OCI-M1 (cell line): ENCODE data around the gene APP.

Experiments
- DNase-seq: peaks from one replicate; lab custom pipeline; 2025; lab: John Stamatoyannopoulos, UW

APP gene

DNA sequence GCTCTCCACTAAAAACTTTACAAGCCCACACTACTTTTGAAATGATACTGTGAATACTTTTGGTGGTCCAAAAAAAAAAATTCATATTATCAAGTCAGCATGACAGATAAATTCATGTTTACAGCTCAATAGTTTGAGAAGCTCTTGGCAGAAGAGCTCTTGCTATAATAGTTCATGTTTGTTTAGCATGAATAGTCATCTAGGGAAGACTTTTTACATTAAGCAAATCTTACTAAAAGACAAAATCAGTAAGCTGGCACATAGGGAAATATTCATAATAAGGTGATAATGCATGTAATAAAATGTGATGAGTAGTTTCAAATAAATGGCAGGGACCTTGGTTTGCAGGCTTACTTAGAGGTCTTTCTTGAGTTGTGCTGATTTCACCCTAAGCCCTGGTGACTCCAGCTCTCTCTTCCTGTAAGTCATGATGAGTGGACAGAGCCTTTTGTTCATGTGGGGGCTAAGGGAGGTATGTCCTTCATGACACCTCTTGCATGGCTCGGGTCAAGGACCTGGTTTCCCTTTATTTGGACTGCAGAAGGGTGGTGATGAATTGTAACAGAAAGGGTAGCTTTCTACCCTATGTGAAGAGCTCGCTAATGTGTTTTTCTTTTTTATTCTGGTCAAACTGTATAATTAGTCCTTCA lies 269.1 kb downstream of the APP start:
- no peak for DNase-seq

DNA sequence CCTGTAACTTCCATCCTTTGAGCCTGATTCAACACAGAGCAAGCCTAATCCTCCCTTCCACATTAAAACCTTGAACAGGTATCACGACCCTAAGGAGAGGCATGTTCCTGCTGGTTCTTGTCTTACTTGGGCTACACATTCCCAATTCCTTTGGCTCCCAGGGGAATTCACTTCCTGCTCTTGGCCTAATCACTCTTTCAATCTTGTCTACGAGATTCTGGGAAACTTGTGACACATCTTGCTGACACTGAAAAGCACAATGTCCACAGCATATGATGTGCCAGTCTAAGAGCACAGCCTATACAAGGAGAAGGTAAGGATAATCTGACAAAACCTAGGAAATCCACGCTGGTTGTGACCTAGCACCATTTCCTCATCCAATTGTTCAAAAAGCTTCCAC lies 271.9 kb downstream of the APP start:
- DNase-seq: no peak

DNA sequence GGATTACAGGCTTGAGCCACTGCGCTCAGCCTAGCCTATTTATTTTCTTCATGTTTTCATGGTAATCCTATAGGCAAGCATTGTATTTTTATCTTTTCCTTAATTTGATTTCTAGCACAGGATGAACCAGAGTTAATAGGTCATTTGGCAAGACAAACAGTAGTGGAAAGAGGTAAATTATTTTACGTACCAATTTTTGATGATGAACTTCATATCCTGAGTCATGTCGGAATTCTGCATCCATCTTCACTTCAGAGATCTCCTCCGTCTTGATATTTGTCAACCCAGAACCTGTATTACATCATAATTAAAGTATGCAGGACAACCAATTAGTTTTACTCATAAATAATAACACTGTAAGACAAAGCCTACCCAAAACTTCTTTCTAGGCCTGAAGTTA lies 273.2 kb downstream of the APP start:
- DNase-seq: no peak

DNA sequence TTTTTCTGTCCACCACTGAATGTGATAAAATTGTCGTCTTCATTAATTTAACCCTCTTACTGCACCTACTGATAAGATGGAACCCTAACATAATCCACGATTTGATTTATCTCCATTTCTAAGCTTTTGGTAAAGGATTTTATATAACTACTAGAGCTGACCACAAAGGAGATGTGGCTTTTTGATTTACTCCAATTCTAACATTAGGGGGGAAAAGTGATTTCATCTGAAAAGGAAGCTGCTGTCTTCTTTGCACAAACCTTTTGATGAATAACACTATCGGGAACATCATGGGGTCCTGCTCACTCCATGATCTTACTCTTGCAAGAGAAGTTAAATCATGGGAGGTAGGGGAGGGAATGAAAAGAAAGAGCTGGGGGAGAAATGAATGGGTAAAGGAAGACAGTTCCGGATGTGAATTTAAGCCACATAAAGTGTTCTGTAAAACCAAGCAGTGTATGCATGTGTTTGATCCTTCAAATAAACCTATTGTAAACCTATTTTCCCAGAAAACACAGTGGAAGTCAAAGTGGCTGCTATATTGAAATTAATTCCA lies 274.0 kb downstream of the APP start:
- no peak for DNase-seq

DNA sequence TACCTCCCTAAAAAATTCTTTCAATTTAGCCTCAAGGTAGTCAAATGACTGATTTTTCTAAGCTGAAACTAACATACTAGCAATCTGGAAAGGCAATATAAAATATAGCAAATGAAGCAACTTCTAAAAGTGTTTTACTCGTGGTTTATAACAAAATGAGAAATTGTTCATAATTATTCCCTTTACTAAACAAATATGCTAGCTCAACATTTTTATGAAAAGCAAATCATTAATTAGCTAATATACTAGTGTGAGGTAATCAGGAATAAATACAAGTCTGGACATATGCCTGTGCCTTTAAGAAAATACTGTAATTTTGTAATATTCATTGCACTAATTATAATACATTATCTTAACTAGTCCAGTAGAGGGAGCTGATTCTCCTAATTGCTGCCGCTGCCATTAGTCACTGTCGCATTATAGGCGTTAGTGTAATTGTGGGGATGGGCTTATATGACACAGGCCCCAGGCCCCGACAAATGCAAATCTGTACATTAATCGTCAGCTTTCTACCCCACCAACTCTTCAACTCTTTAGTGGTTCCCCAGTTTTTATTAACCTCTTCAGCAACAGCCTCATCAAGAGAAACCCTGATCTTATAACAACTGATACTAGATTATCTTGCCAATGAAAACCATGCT lies 274.9 kb downstream of the APP start:
- peak; percentile 50 for DNase-seq

DNA sequence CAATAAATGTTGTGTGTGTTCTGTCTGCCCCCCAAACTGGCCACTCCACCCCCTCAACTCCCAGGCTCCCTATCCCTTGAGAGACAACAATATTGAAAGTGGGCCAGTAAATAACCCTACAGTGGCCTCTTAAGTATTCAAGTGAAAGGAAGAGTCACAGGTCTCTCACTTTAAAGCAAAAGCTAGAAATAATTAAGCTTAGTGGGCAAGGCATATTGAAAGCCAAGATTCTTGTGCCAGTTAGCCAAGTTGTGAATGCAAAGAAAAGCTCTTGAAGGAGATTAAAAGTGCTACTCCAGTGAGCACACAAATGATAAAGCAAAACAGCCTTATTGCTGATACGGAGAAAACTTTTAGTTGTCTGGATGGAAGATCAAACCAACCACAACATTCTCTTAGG lies 277.4 kb downstream of the APP start:
- DNase-seq: no peak

DNA sequence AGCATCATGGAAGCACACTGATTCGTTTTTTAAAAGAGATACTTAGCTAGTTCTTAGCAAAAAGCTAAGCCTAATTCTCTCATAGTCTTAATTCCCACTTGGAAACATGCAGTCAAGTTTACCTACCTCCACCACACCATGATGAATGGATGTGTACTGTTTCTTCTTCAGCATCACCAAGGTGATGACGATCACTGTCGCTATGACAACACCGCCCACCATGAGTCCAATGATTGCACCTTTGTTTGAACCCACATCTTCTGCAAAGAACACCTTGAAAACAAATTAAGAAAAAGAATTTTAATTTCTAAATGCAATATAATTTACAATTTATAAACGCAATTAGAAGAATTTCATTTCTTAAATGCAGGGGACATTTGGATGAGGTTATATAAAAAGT lies 279.0 kb downstream of the APP start:
- no peak for DNase-seq

DNA sequence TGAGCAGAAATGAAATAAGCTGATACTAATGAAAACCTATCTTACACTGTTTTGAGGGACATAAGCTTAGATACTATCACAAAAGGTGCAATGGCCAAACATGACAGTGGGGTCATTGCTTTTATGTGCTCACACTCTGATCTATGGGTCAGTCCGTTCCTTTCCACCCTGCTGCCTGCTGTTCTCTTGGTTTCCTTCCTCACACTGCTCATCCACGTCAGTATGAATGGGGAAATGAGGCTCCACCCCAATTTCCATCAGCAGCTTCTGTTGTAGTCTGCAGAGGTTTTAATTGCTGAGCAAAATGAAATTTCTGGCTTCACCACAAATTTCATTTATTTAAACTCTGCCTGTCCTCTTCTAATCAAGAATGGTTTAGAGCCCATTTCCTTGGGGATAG lies 280.6 kb downstream of the APP start:
- DNase-seq: no peak

DNA sequence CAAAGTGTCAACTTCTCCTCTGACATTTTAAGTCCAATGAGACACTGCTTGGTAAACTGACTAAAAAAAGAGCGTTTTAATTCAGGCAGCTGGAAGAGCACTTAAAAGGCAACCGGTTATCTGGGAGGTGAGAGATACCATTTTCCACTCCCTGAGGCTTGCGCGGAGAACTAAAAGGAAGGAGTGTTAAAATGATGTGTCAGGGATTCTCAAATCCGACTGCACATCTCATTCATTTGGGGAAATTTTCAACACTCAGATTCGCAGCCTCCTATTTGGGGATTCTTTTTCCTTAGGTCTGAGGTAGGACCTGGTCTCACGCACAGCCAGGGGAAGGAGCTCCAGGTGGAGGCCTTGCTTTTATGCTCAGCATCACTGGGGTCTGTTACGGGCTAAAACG lies 281.9 kb downstream of the APP start:
- no peak for DNase-seq

DNA sequence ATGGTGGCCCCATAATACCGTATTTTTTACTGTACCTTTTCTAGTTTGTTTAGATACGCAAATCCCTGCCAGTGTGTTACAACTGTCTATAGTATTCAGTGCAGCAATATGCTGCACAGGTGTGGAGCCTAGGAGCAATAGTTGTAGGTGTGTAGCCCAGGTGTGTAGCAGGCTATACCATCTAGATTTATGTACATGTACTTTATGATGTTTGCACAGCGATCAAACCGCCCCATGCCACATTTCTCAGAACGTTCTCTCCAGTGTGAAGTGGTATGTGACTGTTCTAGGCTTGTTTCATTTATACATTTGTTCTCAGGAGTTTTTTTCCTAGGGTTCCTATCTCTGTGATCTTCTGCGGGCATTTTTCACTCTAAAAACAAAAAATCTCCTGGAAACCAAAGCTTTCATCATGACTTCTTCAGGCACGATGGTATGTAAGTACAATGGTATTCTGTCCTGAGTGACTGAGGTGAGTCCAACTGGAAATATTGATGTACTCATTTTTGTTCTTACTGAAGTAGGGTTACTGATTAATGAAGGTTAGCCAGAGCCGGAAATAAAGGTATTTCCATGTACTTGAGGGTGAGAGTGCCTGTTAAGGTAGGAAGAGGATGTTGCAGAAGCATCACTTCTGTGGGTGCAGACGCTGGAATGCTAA lies 282.8 kb downstream of the APP start:
- DNase-seq: no peak

DNA sequence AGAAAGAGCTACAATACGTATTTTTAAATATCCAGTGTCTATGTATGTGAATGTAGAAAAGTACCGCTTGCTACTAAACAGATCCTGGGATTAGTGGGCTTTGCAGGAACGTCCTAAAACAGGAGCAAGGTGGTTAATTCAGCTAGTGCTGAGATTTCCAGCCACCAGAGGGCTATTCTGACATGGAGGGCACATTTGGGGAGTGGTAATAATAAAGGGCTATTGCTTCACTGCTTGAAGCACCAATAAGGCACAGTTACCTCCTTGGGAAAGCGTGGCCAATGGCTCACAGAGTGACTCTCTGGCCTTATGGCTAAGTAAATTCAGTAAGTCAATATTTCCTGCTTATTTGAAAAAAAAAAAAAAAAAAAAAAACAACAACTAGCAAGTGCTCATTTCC lies 283.4 kb downstream of the APP start:
- DNase-seq: no peak

DNA sequence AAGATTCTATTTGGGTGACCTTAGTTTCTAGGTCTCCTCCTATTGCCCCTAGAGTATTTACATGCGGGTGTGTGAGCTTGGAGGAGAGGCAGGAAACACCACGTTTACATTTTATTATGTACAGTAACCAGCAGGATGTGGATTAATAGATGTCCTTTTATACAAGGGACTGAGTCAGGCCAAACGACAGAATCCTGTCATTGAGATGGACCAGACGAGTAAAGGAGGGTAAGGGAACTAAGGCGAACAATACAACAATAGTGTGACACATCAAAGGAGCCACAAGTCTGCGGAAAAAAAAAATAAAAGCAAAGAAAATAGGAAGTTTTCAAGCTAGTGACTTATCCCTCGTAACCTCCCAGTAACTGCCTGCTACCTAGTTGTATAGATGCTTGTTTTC lies 284.7 kb downstream of the APP start:
- DNase-seq: no peak

DNA sequence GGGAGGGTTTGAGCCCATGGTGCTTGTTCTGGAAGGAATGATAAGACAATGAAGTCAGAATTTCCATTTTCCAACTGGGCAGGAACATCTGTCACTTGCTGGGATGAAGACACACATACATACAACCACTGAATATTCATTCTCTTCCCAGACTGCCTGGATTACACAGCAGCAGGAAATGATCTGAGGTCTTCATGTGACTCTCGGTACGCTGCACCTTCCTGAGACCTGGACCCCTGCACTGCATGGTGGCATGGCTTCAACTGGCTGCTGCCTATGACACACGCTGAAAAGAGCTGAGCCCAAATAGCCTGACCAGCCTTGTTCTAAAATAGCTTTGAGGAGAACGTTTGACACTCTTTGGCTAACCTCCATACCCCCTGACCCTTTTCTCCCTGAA lies 285.2 kb downstream of the APP start:
- no peak for DNase-seq

DNA sequence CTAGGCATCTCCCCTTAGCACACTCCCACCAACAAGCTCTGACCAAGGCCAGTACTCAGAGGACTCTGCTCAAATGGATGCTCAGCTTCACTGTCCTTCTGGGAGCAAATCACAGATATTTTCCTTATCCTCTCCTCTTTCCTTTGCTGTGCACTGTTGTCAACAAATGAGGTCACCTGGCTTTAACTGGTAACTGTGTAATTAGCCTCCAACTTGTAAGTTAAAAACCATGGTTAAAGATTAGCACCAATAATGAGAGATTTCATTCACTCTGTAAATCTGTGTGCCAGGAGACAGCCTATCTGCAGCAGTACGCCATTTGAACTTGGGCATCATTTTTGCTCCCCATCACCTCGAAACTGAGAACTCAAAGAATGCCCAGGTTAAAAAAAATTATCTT lies 286.3 kb downstream of the APP start:
- DNase-seq: no peak

DNA sequence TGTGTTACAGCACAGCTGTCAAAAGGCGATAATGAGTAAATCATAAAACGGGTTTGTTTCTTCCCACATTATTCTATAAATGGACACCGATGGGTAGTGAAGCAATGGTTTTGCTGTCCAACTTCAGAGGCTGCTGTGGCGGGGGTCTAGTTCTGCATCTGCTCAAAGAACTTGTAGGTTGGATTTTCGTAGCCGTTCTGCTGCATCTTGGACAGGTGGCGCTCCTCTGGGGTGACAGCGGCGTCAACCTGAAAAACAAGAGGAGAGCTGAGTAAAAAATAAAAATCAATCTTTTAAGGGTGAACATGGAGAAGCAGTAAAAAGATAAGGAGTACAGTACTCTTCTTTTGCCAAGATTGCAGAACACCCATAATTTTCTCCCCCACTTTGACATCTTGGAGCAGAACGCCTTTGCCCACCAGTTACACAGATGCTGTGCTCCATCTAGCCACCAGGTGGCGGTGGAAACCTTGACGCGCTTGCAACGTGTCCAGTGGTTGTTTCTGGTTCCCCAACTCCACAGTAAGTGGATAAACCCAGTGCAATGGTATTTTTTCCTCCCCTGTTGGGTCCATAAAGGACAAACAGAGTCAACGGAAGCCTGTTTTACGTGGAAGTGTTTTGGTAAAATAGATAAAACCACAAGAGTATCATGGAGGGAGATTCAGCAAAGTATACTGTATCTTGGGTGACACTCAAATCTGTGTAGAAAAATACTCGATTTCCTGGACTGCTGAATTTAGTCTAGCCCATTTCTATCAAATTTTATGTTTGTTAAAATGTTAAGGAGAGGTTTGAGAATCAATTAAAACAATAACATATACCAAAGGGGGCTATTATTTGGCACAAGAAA lies 288.8 kb downstream of the APP start:
- DNase-seq: peak; percentile 73

DNA sequence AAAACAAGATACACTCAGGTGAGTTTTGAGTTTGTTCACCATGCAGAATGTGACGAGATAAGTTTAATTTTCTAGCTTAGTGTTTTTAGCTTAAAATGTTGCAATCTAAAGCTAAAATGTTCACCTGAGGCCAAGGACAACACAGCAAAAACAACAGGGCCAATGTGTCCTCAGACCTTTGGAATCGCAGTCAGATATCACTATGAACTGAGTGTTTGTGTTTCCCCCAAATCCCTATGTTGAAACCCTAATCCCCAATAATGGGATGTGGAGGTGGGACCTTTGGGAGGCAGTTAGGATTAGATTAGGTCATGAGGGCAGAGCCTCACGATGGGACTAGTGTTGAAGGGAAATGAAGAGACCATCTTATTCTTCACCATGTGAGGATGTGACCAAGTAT lies 291.4 kb downstream of the APP start:
- no peak for DNase-seq

DNA sequence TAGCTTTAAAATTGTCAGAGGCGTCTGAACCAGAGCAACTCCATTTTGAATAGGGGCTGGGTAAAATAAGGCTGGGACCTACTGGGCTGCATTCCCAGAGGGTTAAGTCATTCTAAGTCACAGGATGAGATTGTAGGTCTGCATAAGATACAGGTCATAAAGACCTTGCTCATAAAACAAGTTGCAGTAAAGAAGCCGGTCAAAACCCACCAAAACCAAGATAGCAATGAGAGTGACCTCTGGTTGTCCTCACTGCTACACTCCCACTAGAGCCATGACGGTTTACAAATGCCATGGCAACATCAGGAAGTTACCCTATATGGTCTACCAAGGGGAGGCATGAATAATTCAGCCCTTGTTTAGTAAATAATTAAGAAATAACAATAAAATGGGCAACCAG lies 292.2 kb downstream of the APP start:
- peak; percentile 14 for DNase-seq

DNA sequence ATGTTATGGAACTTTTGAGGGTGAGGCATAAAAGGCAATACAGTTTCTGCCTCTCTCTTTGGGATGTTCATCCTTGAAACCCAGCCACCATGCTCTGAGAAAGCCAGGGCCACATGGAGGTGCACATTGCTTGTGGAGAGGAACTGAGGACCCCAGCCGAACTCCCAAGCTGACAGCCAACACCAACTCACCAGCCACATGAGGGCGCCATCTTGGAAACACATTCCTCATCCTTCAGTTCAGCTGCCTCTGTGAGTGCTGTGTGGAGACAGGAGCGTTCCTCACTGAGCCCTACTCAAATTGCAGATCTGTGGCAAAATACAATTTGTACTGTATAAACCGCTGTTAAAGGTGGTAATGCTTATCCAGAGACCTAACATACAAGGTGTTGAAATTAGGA lies 298.3 kb downstream of the APP start:
- DNase-seq: no peak

DNA sequence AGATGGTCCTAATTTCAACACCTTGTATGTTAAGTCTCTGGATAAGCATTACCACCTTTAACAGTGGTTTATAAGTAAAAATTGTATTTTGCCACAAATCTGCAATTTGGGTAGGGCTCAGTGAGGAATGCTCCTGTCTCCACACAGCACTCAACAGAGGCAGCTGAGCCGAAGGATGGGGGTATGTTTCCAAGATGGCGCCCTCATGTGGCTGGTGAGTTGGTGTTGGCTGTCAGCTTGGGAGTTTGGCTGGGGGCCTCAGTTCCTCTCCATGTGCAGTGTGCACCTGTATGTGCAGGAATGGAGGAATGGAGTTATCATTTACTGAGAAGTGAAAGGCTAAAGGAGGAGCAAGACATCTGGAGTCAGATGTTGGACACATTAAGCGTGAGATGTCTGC lies 299.0 kb downstream of the APP start:
- peak; percentile 17 for DNase-seq

DNA sequence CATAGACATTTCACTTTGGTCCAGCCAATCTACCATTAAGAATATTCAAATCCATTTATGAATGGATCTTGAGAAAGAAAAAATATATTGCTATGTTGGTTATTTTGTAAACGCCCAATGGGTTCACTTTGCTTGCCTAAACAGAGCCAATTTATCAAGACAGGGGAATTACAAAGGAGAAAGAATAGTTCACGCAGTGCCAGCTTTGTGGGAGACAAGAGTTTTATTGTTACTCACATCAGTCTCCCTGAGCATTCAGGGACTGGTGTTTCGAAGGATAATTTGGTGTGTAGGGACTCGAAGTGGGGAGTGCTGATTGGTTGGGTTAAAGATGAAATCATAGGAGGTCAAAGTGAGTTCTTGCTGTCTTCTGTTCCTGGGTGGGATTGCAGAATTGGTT lies 300.5 kb downstream of the APP start:
- no peak for DNase-seq

DNA sequence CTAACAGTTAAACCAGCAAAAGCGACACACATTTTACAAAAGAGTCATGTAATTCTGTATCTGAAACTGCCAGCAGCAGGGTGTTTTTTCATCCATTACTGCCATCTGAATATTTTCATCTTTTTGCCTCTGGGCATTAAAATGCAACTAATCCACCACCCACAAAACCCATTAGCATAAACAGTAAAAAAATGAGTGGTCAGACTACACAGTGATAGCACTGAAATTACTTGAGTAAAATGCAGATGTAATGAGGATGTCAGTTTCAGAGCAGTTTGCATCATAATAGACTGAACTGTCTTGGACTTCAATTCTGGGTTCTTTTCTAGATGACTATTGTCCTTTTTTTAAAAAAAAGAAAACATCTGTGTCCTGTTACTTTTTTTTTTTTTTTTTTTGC lies 303.5 kb downstream of the APP start:
- no peak for DNase-seq

DNA sequence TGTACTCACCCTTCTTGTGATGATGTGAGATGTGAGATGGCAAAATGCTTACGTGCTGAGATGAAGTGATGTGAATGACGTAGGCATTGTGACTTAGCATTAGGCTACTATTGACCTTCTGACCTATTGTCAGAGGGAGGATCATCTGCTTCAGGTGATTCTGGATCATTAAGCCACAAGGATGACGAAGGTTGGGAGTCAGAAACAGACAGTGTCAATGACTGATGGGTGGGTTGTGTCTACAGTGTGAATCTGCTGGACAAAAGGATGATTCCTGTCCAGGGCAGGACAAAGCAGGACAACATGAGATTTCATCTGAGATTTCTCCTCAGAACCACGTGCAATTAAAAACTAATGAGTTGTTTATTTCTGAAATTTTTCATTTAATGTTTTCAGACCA lies 306.8 kb downstream of the APP start:
- no peak for DNase-seq

DNA sequence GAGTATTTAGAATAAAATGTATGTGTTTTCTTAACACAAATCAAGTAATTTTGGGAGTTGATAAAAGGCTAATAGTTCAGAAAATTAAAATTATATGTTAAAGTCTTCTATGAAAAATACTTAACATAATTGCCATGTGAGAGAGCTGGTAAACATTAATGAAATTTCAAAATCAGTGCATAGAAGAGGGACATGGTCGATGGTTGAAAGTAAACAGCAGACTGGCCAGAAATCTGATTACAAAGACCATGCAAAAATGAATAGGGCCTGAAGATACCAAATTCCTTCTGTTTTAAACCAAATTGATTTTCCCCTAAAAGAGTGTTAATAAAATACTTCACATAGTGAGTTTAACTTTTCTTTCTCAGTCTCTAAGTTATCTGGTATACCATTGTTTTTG lies 307.5 kb downstream of the APP start:
- no peak for DNase-seq
